GM20431 (cell line): ENCODE results near the gene VTCN1.
"Not testable (repeated sequence)": the region's sequence is repeated elsewhere in the genome, so short reads cannot be mapped to it uniquely, and the experiment has no call there.

Experiments
- in situ Hi-C: fragments of 300-500 bp; cut with MseI, MboI; formaldehyde crosslinking; loops from one replicate; pipeline ENCODE4 v1.15.0; 2020; ENCODE audit warnings: low sequenced_read_pairs; ENCODE audit not compliant: unreplicated experiment

The VTCN1 gene

GRCh38 chr1:117169871-117170596 is 40.7 kb downstream of the VTCN1 start:
- in situ Hi-C loops = no loop called here

GRCh38 chr1:117167402-117167801 is 43.3 kb downstream of the VTCN1 start:
- in situ Hi-C loops = no loop called here

GRCh38 chr1:117166076-117166475 is 44.7 kb downstream of the VTCN1 start:
- in situ Hi-C loops = no loop called here

GRCh38 chr1:117164209-117164608 is 46.5 kb downstream of the VTCN1 start:
- in situ Hi-C loops = no loop called here

- in situ Hi-C loops = no loop called here
Observed at GRCh38 chr1:117162816-117163215, 47.9 kb downstream of the VTCN1 start.

- in situ Hi-C loops = no loop called here
Observed at GRCh38 chr1:117161887-117162286, 48.8 kb downstream of the VTCN1 start.

GRCh38 chr1:117151305-117151704 is 59.4 kb downstream of the VTCN1 start:
- in situ Hi-C loops = not testable (repeated sequence)

GRCh38 chr1:117150316-117150715 is 60.4 kb downstream of the VTCN1 start:
- in situ Hi-C loops = no loop called here

- in situ Hi-C loops = no loop called here
Observed at GRCh38 chr1:117147856-117148588, 62.7 kb downstream of the VTCN1 start.

GRCh38 chr1:117147341-117147831 is 63.3 kb downstream of the VTCN1 start:
- in situ Hi-C loops = no loop called here

- in situ Hi-C loops = no loop called here
Observed at GRCh38 chr1:117146575-117147340, 64.0 kb downstream of the VTCN1 start.

GRCh38 chr1:117146072-117146471 is 64.7 kb downstream of the VTCN1 start:
- in situ Hi-C loops = no loop called here

- in situ Hi-C loops = no loop called here
Observed at GRCh38 chr1:117143871-117144270, 66.9 kb downstream of the VTCN1 start.

GRCh38 chr1:117143172-117143571 is 67.6 kb downstream of the VTCN1 start:
- in situ Hi-C loops = no loop called here

- in situ Hi-C loops = no loop called here
Observed at GRCh38 chr1:117142200-117142599, 68.5 kb downstream of the VTCN1 start.

- in situ Hi-C loops = no loop called here
Observed at GRCh38 chr1:117138561-117138960, 72.2 kb downstream of the VTCN1 start.

- in situ Hi-C loops = no loop called here
Observed at GRCh38 chr1:117138106-117138505, 72.6 kb downstream of the VTCN1 start.

- in situ Hi-C loops = no loop called here
Observed at GRCh38 chr1:117137281-117137855, 73.4 kb downstream of the VTCN1 start.

GRCh38 chr1:117136749-117137148 is 74.0 kb downstream of the VTCN1 start:
- in situ Hi-C loops = no loop called here

GRCh38 chr1:117135329-117135728 is 75.4 kb downstream of the VTCN1 start:
- in situ Hi-C loops = no loop called here
